Natural killer cell treated with Interleukin-12 subunit alpha and Interleukin-12 subunit beta and Interleukin-15 and Interleukin-18, amount 100 ng/mL, for 72 hours (primary cell): ENCODE data around the gene APBB2. TPM values are rescaled to one million over a fixed set of nuclear protein-coding genes. Genes with fewer than 3 reads are reported as not detected.

Source experiments
- ATAC-seq, 2 donors: fragments of 150-1000 bp; cut with Tn5 transposase in 1 of 2; sonication (Bioruptor Pico), chemical (Tn5 transposase) in 1 of 2; 2 replicates each; pipeline ENCODE4 v1.10.0; 2021
- DNase-seq: peaks from one replicate; pipeline ENCODE4 v3.0.0; 2022; ENCODE audit warnings: low spot score
- H3K27ac Mint-ChIP-seq, 2 donors: 1 replicate in 1 of 2; 2 replicates in 1 of 2; pipeline ENCODE4 v1.8.0; 2022; ENCODE audit warnings: mixed read lengths in 2 of 2, mild to moderate bottlenecking in 1 of 2, moderate library complexity in 1 of 2
- H3K27me3 Mint-ChIP-seq, 2 donors: 1 replicate in 1 of 2; 2 replicates in 1 of 2; pipeline ENCODE4 v1.8.0; 2022; ENCODE audit warnings: mixed read lengths in 2 of 2
- H3K36me3 Mint-ChIP-seq: one replicate; pipeline ENCODE4 v1.8.0; 2022; ENCODE audit warnings: mixed read lengths
- H3K4me1 Mint-ChIP-seq, 2 donors: 1 replicate in 1 of 2; 2 replicates in 1 of 2; pipeline ENCODE4 v1.8.0; 2022; ENCODE audit warnings: low read depth in 2 of 2, mixed read lengths in 2 of 2, mild to moderate bottlenecking in 1 of 2
- H3K4me3 Mint-ChIP-seq: one replicate; pipeline ENCODE4 v1.8.0; 2022; ENCODE audit warnings: mixed read lengths
- H3K9me3 Mint-ChIP-seq: 2 replicates; pipeline ENCODE4 v1.8.0; 2022; ENCODE audit warnings: mixed read lengths
- total RNA-seq, 2 donors: library from RNA; stranded (reverse); gene quantifications; one replicate each; pipeline ENCODE4 v1.2.3, GENCODE V29; 2022

APBB2 gene
- total RNA-seq, 2 donors from 2014 or later, result 18.7 to 31.9 TPM

- H3K36me3 Mint-ChIP-seq, result no peaks in the 10 kb centered on the region
- H3K9me3 Mint-ChIP-seq, result no peaks in the 10 kb centered on the region
- no peak for ATAC-seq
- no peak overlapping the region for H3K4me3 Mint-ChIP-seq
- H3K27ac Mint-ChIP-seq, result no peak overlapping the region
- no peaks in the 10 kb centered on the region for H3K27me3 Mint-ChIP-seq
- H3K4me1 Mint-ChIP-seq, result no peaks in the 10 kb centered on the region
- no peak for DNase-seq
Observed at GRCh38 chr4:41176340-41176739, 38.0 kb downstream of the APBB2 start.

- ATAC-seq, result no peak
- Mint-ChIP-seq H3K27ac (no peak overlapping the region), H3K9me3 (no peaks in the 10 kb centered on the region), H3K27me3 (no peaks in the 10 kb centered on the region), H3K4me3 (no peak overlapping the region), H3K36me3 (no peaks in the 10 kb centered on the region), H3K4me1 (no peaks in the 10 kb centered on the region)
- DNase-seq, result no peak
Observed at GRCh38 chr4:41175794-41176193, 38.5 kb downstream of the APBB2 start.

GRCh38 chr4:41174444-41174843 is 39.9 kb downstream of the APBB2 start:
- no peaks in the 10 kb centered on the region for H3K27me3 Mint-ChIP-seq
- no peaks in the 10 kb centered on the region for H3K36me3 Mint-ChIP-seq
- H3K9me3 Mint-ChIP-seq, result no peaks in the 10 kb centered on the region
- no peak for DNase-seq
- ATAC-seq, result no peak
- H3K4me3 Mint-ChIP-seq, result no peak overlapping the region
- no peaks in the 10 kb centered on the region for H3K4me1 Mint-ChIP-seq
- H3K27ac Mint-ChIP-seq, result no peak overlapping the region

GRCh38 chr4:41172786-41173185 is 41.6 kb downstream of the APBB2 start:
- Mint-ChIP-seq H3K27me3 (no peaks in the 10 kb centered on the region), H3K4me1 (no peaks in the 10 kb centered on the region), H3K9me3 (no peaks in the 10 kb centered on the region), H3K27ac (no peak overlapping the region), H3K4me3 (no peak overlapping the region), H3K36me3 (no peaks in the 10 kb centered on the region)
- ATAC-seq, result no peak
- DNase-seq, result no peak

- Mint-ChIP-seq H3K4me3 (no peak overlapping the region), H3K27ac (no peak overlapping the region), H3K9me3 (peaks cover 4% of the 10 kb centered on the region), H3K36me3 (no peaks in the 10 kb centered on the region), H3K4me1 (peaks cover 0 to 2% of the 10 kb centered on the region in 2 donors), H3K27me3 (peaks cover 0 to 3% of the 10 kb centered on the region in 2 donors)
- ATAC-seq, result no peak
- DNase-seq, result no peak
Observed at GRCh38 chr4:41169256-41169800, 45.0 kb downstream of the APBB2 start.

- no peak overlapping the region for H3K27ac Mint-ChIP-seq
- H3K4me1 Mint-ChIP-seq, result peaks cover 0 to 2% of the 10 kb centered on the region in 2 donors
- peaks cover 3 to 4% of the 10 kb centered on the region in 2 donors for H3K27me3 Mint-ChIP-seq
- peaks cover 10% of the 10 kb centered on the region for H3K9me3 Mint-ChIP-seq
- H3K36me3 Mint-ChIP-seq, result no peaks in the 10 kb centered on the region
- DNase-seq (no peak), ATAC-seq (no peak)
- no peak overlapping the region for H3K4me3 Mint-ChIP-seq
Observed at GRCh38 chr4:41167191-41167590, 47.2 kb downstream of the APBB2 start.

- H3K27ac Mint-ChIP-seq, result no peak overlapping the region
- peaks cover 4 to 7% of the 10 kb centered on the region in 2 donors for H3K27me3 Mint-ChIP-seq
- DNase-seq (no peak), ATAC-seq (no peak)
- no peaks in the 10 kb centered on the region for H3K36me3 Mint-ChIP-seq
- no peak overlapping the region for H3K4me3 Mint-ChIP-seq
- H3K9me3 Mint-ChIP-seq, result peaks cover 11% of the 10 kb centered on the region
- peaks cover 0 to 2% of the 10 kb centered on the region in 2 donors for H3K4me1 Mint-ChIP-seq
Observed at GRCh38 chr4:41164405-41164804, 49.9 kb downstream of the APBB2 start.

GRCh38 chr4:41161355-41161754 is 53.0 kb downstream of the APBB2 start:
- H3K9me3 Mint-ChIP-seq, result peaks cover 11% of the 10 kb centered on the region
- H3K36me3 Mint-ChIP-seq, result no peaks in the 10 kb centered on the region
- H3K4me1 Mint-ChIP-seq, result peaks cover 0 to 2% of the 10 kb centered on the region in 2 donors
- no peak for ATAC-seq
- H3K4me3 Mint-ChIP-seq, result no peak overlapping the region
- DNase-seq, result no peak
- peaks cover 4 to 7% of the 10 kb centered on the region in 2 donors for H3K27me3 Mint-ChIP-seq
- no peak overlapping the region for H3K27ac Mint-ChIP-seq

GRCh38 chr4:41160856-41161255 is 53.5 kb downstream of the APBB2 start:
- no peak overlapping the region for H3K4me3 Mint-ChIP-seq

GRCh38 chr4:41160012-41160789 is 54.1 kb downstream of the APBB2 start:
- Mint-ChIP-seq H3K4me1 (no peaks in the 10 kb centered on the region), H3K27ac (no peak overlapping the region), H3K9me3 (peaks cover 7% of the 10 kb centered on the region)

More at GRCh38 chr4:41160856-41161255, 53.5 kb downstream of the APBB2 start:
- no peak for DNase-seq
- Mint-ChIP-seq H3K9me3 (peaks cover 11% of the 10 kb centered on the region), H3K36me3 (no peaks in the 10 kb centered on the region), H3K4me1 (peaks cover 0 to 2% of the 10 kb centered on the region in 2 donors), H3K27ac (no peak overlapping the region), H3K27me3 (peaks cover 4 to 7% of the 10 kb centered on the region in 2 donors)
- ATAC-seq, result no peak

GRCh38 chr4:41158756-41159155 is 55.6 kb downstream of the APBB2 start:
- Mint-ChIP-seq H3K9me3 (peaks cover 7% of the 10 kb centered on the region), H3K27me3 (peaks cover 2 to 7% of the 10 kb centered on the region in 2 donors), H3K4me1 (no peaks in the 10 kb centered on the region), H3K36me3 (no peaks in the 10 kb centered on the region), H3K4me3 (no peak overlapping the region), H3K27ac (no peak overlapping the region)
- ATAC-seq, result no peak
- DNase-seq, result no peak

More at GRCh38 chr4:41160012-41160789, 54.1 kb downstream of the APBB2 start:
- peaks cover 2 to 7% of the 10 kb centered on the region in 2 donors for H3K27me3 Mint-ChIP-seq
- no peak for DNase-seq
- no peak overlapping the region for H3K4me3 Mint-ChIP-seq
- H3K36me3 Mint-ChIP-seq, result no peaks in the 10 kb centered on the region
- no peak for ATAC-seq

GRCh38 chr4:41158274-41158673 is 56.1 kb downstream of the APBB2 start:
- Mint-ChIP-seq H3K36me3 (no peaks in the 10 kb centered on the region), H3K4me3 (no peak overlapping the region), H3K27me3 (peaks cover 2 to 7% of the 10 kb centered on the region in 2 donors), H3K27ac (no peak overlapping the region), H3K9me3 (peaks cover 7% of the 10 kb centered on the region), H3K4me1 (no peaks in the 10 kb centered on the region)
- no peak for ATAC-seq
- DNase-seq, result no peak

- H3K27me3 Mint-ChIP-seq, result peaks cover 0 to 2% of the 10 kb centered on the region in 2 donors
- H3K9me3 Mint-ChIP-seq, result no peaks in the 10 kb centered on the region
- no peaks in the 10 kb centered on the region for H3K36me3 Mint-ChIP-seq
- no peaks in the 10 kb centered on the region for H3K4me1 Mint-ChIP-seq
- no peak overlapping the region for H3K4me3 Mint-ChIP-seq
- no peak for ATAC-seq
- DNase-seq, result no peak
- no peak overlapping the region for H3K27ac Mint-ChIP-seq
Observed at GRCh38 chr4:41157009-41157408, 57.3 kb downstream of the APBB2 start.

GRCh38 chr4:41156574-41156973 is 57.8 kb downstream of the APBB2 start:
- Mint-ChIP-seq H3K36me3 (no peaks in the 10 kb centered on the region), H3K9me3 (no peaks in the 10 kb centered on the region), H3K4me3 (no peak overlapping the region), H3K27me3 (no peaks in the 10 kb centered on the region), H3K27ac (no peak overlapping the region), H3K4me1 (no peaks in the 10 kb centered on the region)
- no peak for DNase-seq
- no peak for ATAC-seq
